Measurements from ENCODE around the gene JMJD4. TPM values are rescaled to one million over a fixed set of nuclear protein-coding genes. Genes with fewer than 3 reads are reported as not detected.

Gene JMJD4
- total RNA-seq, 1 experiment from 2014 or later = 24.4 TPM

GRCh38 chr1:227749225-227749624 is 14.1 kb upstream of the JMJD4 start:
- Histone ChIP-seq H3K79me2 (ENCODE audit: insufficient read depth, low read length) (peaks cover 2% of the 10 kb centered on the region; the same call in 1 of the 2 replicates), H3K9ac (ENCODE audit: extremely low read depth, insufficient read length, low read length) (no peak overlapping the region), H3K14ac (ENCODE audit: insufficient read depth, low read length) (no peak overlapping the region), H4K8ac (replicated peaks; ENCODE audit: insufficient read length, low read depth, low read length) (no peak overlapping the region), H3K4me1 (ENCODE audit: insufficient read depth, low read length) (no peaks in the 10 kb centered on the region), H2BK12ac (ENCODE audit: insufficient read length, low read depth, low read length) (no peak overlapping the region), H3K18ac (ENCODE audit: insufficient read length, low read depth, low read length) (no peak overlapping the region), H4K5ac (ENCODE audit: insufficient read length, low read depth, low read length) (no peak overlapping the region), H2BK20ac (ENCODE audit: low read depth, low read length, poor library complexity, severe bottlenecking) (no peak overlapping the region), H2AFZ (ENCODE audit: low read length) (no peak overlapping the region), H3K23ac (ENCODE audit: insufficient read length, low read depth, low read length) (no peak overlapping the region), H3K56ac (ENCODE audit: insufficient read length, low read depth, low read length) (no peak overlapping the region), H2BK120ac (ENCODE audit: low read depth, low read length, poor library complexity, severe bottlenecking) (no peak overlapping the region), H3K23me2 (ENCODE audit: insufficient read length, low read depth, low read length, poor library complexity, severe bottlenecking) (no peaks in the 10 kb centered on the region), H3K4me2 (ENCODE audit: insufficient read depth, insufficient read length, low read length) (no peak overlapping the region), H3K4ac (ENCODE audit: low read depth, low read length) (no peak overlapping the region), H2AK5ac (ENCODE audit: insufficient read length, low read length) (no peak overlapping the region), H2BK15ac (ENCODE audit: low read depth, low read length) (no peak overlapping the region), H4K20me1 (ENCODE audit: control insufficient read depth, insufficient read depth, insufficient read length) (no peaks in the 10 kb centered on the region), H3T11ph (ENCODE audit: low read length) (no peak overlapping the region), H3K27ac (ENCODE audit: insufficient read length, low read depth, low read length) (no peak overlapping the region), H2BK5ac (ENCODE audit: insufficient read length, low read length) (no peak overlapping the region), H3K27me3 (ENCODE audit: insufficient read depth, low read length) (no peaks in the 10 kb centered on the region), H3K79me1 (ENCODE audit: insufficient read depth, low read depth, low read length, poor library complexity, severe bottlenecking) (peaks cover 2% of the 10 kb centered on the region), H3K9me3 (ENCODE audit: control insufficient read depth, low read depth, low read length) (no peaks in the 10 kb centered on the region), H4K91ac (ENCODE audit: insufficient read length, low read depth, low read length) (no peak overlapping the region)
- no peaks in the 10 kb centered on the region for H3K27me3 Mint-ChIP-seq (ENCODE audit: low read depth)
- WGBS (ENCODE audit: extremely low coverage, insufficient read length, low lambda C conversion rate) = no CpG with 5 or more reads among the region's 7 CpGs
- no peaks in the 10 kb centered on the region for H3K4me1 Mint-ChIP-seq
- no peak overlapping the region for H3K4me3 Mint-ChIP-seq
- no peaks in the 10 kb centered on the region for H3K9me3 Mint-ChIP-seq
- peaks cover 7 to 29% (median 24%) of the 10 kb centered on the region in 3 experiments for H3K36me3 Mint-ChIP-seq (ENCODE audit: insufficient read depth in 1 of 3, low read depth in 3 of 3)
- no peak for TF ChIP-seq CTCF (conservative IDR thresholded peaks at IDR 0.05)
- DNase-seq = no peak
- H3K27ac Mint-ChIP-seq = no peak overlapping the region

Measured in H9 (cell line).